Esophagus muscularis mucosa (tissue), 4 donors: ENCODE results near the gene DISP3. TPM values are rescaled to one million over a fixed set of nuclear protein-coding genes. Genes with fewer than 3 reads are reported as not detected.

Experiments
- DNase-seq: peaks from one replicate; pipeline ENCODE4 v3.0.0-alpha.2; 2017; ENCODE audit errors: extremely low spot score
- H3K27ac ChIP-seq, 4 donors: fragments of 200-600 bp; sonication (generic); replicated peaks in 1 of 4; 1 replicate in 3 of 4; 2 replicates in 1 of 4; pipeline ENCODE4 v1.5.1; 2016 to 2019; ENCODE audit warnings: mild to moderate bottlenecking in 1 of 4
- H3K27me3 ChIP-seq, 4 donors: fragments of 200-600 bp; sonication (generic); one replicate each; pipeline versions ENCODE4 v1.5.1 to v1.6.0; 2016 to 2019
- H3K36me3 ChIP-seq, 4 donors: fragments of 200-600 bp; sonication (generic); one replicate each; pipeline ENCODE4 v1.5.1; 2016 to 2019
- H3K4me1 ChIP-seq, 4 donors: fragments of 200-600 bp; sonication (generic); one replicate each; pipeline ENCODE4 v1.5.1; 2016 to 2019
- H3K4me3 ChIP-seq, 4 donors: fragments of 200-600 bp; sonication (generic); 1 replicate in 2 of 4; 2 replicates in 2 of 4; pipeline ENCODE4 v1.5.1; 2016 to 2019; ENCODE audit warnings: mild to moderate bottlenecking in 4 of 4, moderate library complexity in 1 of 4
- H3K9me3 ChIP-seq, 4 donors: fragments of 200-600 bp; sonication (generic); 1 replicate in 3 of 4; 2 replicates in 1 of 4; pipeline ENCODE4 v1.5.1; 2016 to 2019
- EP300 ChIP-seq: sonication (generic); formaldehyde crosslinking; IDR thresholded peaks from one replicate; pipeline ENCODE4 v1.6.1; 2017; ENCODE audit warnings: antibody characterized with exemption
- POLR2A ChIP-seq: fragments of 450-650 bp; IDR thresholded peaks from one replicate; pipeline ENCODE4 v1.6.1; 2017; ENCODE audit warnings: antibody characterized with exemption, moderate library complexity, mild to moderate bottlenecking, low read depth
- POLR2AphosphoS5 ChIP-seq, 2 donors: sonication (generic); formaldehyde crosslinking; IDR thresholded peaks; one replicate each; pipeline ENCODE4 v1.6.1; 2017; ENCODE audit warnings: antibody characterized with exemption in 2 of 2
- WGBS: methylation state at CpG from one replicate; pipeline ENCODE4 v1.1.5; 2018; 5-methylcytosine and 5-hydroxymethylcytosine counted together
- intact Hi-C: fragments of 100-400 bp; cut with DNase I; formaldehyde crosslinking; loops from one replicate; pipeline ENCODE4 v1.15.1; 2023
- total RNA-seq, 4 donors: library from RNA; depleted of rRNA; stranded (reverse); fragments of >200 nt; gene quantifications; one replicate each; pipeline versions ENCODE4 v1.1.0 to v1.2.1, GENCODE V29; 2016
- TF ChIP-seq, protein P1 (sequence below), 3 experiments: fragments of 200-600 bp in 2 of 3; fragments of 450-650 bp in 1 of 3; sonication (generic) in 2 of 3; IDR thresholded peaks; one replicate each; pipeline ENCODE4 v1.5.1; 2017 to 2019; ENCODE audit warnings: antibody characterized with exemption in 3 of 3, mild to moderate bottlenecking in 2 of 3, moderate library complexity in 1 of 3

Gene DISP3
- total RNA-seq, 4 donors from 2014 or later, result not detected

DNA sequence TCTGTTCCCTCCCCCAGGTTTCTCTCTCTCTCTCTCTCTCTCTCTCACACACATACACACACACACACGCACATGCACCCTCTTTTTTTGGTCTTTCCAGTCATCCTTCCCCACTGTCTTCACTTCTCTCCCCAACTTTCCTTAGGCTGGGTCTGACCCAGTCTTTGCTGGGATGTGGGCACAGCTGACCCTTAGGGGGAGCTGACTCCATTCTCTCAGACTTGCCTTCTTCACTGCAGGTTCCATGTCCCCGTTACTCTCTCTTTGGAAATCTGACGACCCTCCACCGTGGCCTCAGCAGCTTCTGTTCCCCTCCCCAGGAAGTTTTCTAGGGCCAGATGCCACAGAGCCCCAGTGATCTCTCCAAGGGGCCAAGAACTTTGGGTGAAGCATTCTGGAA, 2.1 kb downstream of the DISP3 start:
- Histone ChIP-seq H3K27me3 (peaks cover 0 to 95% (median 45%) of the 10 kb centered on the region in 4 donors), H3K9me3 (no peaks in the 10 kb centered on the region), H3K36me3 (no peaks in the 10 kb centered on the region), H3K4me1 (peaks cover 16 to 30% (median 20%) of the 10 kb centered on the region in 4 donors), H3K4me3 (no peak overlapping the region), H3K27ac (no peak overlapping the region)
- TF ChIP-seq, protein P1, sequence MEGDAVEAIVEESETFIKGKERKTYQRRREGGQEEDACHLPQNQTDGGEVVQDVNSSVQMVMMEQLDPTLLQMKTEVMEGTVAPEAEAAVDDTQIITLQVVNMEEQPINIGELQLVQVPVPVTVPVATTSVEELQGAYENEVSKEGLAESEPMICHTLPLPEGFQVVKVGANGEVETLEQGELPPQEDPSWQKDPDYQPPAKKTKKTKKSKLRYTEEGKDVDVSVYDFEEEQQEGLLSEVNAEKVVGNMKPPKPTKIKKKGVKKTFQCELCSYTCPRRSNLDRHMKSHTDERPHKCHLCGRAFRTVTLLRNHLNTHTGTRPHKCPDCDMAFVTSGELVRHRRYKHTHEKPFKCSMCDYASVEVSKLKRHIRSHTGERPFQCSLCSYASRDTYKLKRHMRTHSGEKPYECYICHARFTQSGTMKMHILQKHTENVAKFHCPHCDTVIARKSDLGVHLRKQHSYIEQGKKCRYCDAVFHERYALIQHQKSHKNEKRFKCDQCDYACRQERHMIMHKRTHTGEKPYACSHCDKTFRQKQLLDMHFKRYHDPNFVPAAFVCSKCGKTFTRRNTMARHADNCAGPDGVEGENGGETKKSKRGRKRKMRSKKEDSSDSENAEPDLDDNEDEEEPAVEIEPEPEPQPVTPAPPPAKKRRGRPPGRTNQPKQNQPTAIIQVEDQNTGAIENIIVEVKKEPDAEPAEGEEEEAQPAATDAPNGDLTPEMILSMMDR (IDR thresholded peaks at IDR 0.05), result no peak
- no peak for TF ChIP-seq EP300
- no peak for TF ChIP-seq POLR2A
- TF ChIP-seq POLR2AphosphoS5 (IDR thresholded peaks at IDR 0.05), result no peak
- intact Hi-C loops, result no loop called here
- WGBS, result 34% methylated on average over 4 of the region's 4 CpGs
- no peak for DNase-seq

DNA sequence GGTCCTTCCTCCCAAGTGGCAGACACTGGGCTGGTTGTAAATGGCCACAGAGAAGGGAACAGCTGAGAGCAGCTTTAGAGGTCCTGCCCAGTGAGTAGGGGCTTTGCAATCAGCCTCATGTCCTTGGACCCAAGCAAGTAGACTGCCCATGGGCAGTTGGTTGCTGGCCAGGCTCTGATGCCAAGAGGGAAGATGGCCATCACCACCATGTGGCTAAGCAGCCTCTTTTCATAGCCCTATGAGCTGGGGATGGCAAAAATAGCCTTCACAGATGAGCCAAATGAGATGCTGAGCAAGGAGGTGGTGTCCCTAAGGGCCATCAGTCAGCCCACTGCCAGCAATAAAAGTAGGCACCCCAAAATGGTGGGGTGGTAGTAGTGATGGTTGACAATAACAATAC, 3.2 kb downstream of the DISP3 start:
- Histone ChIP-seq H3K4me1 (peaks cover 16 to 30% (median 20%) of the 10 kb centered on the region in 4 donors), H3K36me3 (no peaks in the 10 kb centered on the region), H3K27me3 (peaks cover 0 to 93% (median 45%) of the 10 kb centered on the region in 4 donors), H3K4me3 (no peak overlapping the region), H3K27ac (no peak overlapping the region), H3K9me3 (no peaks in the 10 kb centered on the region)
- DNase-seq, result no peak
- intact Hi-C loops, result no loop called here
- TF ChIP-seq, protein P1 (IDR thresholded peaks at IDR 0.05), result no peak
- TF ChIP-seq EP300 (no peak), POLR2A (no peak), POLR2AphosphoS5 (IDR thresholded peaks at IDR 0.05) (no peak)

DNA sequence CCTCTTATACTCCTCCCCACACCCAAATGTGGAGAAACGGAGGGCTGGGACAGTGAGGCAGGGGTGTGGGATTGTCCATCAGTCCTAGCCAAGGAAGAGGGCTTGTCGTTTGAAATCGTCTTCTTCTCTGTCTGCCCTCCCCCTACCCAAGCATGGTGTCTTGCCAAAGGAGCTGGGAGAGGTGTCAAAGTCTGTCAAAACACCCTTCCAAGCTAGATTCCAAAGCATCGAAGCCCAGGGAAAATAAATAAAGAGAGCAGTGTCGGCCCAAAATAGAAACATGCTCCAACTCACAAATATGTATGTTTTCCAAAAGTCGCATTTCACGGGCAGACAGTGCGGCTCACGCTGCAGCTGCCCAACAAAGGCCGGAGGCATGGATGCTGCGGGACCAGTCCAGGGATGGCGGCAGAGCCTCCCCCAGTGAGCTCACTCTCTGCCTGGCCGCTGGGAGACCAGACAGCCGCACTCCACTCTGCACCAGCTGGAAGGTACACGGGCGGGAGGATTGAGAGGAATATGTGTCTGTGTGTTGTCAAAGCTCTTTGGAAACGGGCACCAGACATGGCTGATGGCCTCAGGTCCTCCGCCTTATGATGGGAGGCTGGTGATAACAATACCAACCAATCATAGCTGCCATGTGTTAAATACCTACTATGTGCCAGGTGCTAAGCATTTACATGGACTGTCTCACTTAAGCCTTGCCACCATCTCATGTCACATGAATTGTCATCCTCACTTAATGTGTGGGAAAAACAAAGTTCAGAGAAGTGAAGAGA, 3.9 kb downstream of the DISP3 start:
- intact Hi-C loops, result no loop called here
- H3K9me3 ChIP-seq, result no peaks in the 10 kb centered on the region
- TF ChIP-seq EP300 (no peak), POLR2AphosphoS5 (IDR thresholded peaks at IDR 0.05) (no peak), POLR2A (no peak)
- TF ChIP-seq, protein P1 (IDR thresholded peaks at IDR 0.05), result no peak
- H3K4me1 ChIP-seq, result peaks cover 16 to 30% (median 20%) of the 10 kb centered on the region in 4 donors
- H3K27me3 ChIP-seq, result peaks cover 0 to 93% (median 41%) of the 10 kb centered on the region in 4 donors
- H3K4me3 ChIP-seq, result no peak overlapping the region
- no peak for DNase-seq
- no peaks in the 10 kb centered on the region for H3K36me3 ChIP-seq
- 65% methylated on average over 15 of the region's 18 CpGs for WGBS
- H3K27ac ChIP-seq, result no peak overlapping the region

DNA sequence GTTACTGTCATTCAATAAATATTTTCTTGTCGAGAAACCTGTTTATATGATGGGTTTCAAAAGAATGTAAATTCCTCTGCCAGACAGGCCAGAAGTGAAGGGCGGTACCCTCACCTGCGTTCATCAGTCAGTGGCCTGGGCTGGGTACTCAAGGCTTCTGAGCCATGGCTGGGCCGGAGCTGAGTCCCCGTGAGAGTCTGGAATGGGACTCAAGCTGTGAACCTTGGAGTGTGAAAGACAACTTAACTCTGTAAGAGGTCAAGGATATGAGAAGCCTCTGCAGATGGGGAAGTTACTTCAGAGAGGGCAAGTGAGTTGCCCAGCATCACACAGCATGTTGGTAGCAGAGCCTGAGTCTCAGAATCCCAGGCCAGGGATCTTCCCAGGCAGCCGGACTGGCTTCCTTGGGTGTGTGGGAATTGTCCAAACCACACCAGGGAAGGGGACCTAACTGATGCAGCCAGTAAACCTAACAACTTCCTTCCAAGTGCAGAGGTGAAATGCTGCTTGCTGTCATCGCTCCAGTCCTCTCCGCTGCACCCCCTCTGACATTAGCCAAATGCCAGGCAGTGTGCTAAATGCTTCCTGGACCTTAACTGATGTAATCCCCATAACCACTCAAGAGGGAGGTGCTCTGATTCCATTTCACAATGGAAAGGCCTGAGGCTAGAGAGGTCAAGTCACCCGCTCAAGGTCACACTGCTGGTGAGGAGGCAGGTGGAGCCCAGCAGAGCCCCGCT, 4.8 kb downstream of the DISP3 start:
- peaks cover 0 to 93% (median 35%) of the 10 kb centered on the region in 4 donors for H3K27me3 ChIP-seq
- no peaks in the 10 kb centered on the region for H3K9me3 ChIP-seq
- no peak for DNase-seq
- whole genome bisulfite sequencing, result 79% methylated on average over 7 of the region's 10 CpGs
- H3K4me1 ChIP-seq, result peaks cover 12 to 23% (median 14%) of the 10 kb centered on the region in 4 donors
- TF ChIP-seq POLR2AphosphoS5 (IDR thresholded peaks at IDR 0.05), result no peak
- TF ChIP-seq EP300, result no peak
- no peak for TF ChIP-seq POLR2A
- TF ChIP-seq, protein P1 (IDR thresholded peaks at IDR 0.05), result no peak
- no peak overlapping the region for H3K27ac ChIP-seq
- intact Hi-C loops, result no loop called here
- H3K36me3 ChIP-seq, result no peaks in the 10 kb centered on the region
- no peak overlapping the region for H3K4me3 ChIP-seq
